Panc1 (cell line): ENCODE data around the gene ENTPD7. TPM values are rescaled to one million over a fixed set of nuclear protein-coding genes. Genes with fewer than 3 reads are reported as not detected.

Source experiments
- ATAC-seq: fragments of 200-7000 bp; cut with Tn5 transposase; 2 replicates; pipeline ENCODE4 v1.9.1; 2020; ENCODE audit warnings: mild to moderate bottlenecking, moderate library complexity
- BruUV-seq: library from RNA; stranded (reverse); fragments of 400-500 nt; replicated peaks from 2 replicates; lab custom pipeline; 2021; lab: Mats Ljungman, UMichigan
- CTCF ChIA-PET: fragments of 300-600 bp; sonication (Branson Sonifier 250); formaldehyde crosslinking; loops from one replicate; lab custom pipeline; 2022; ENCODE audit warnings: antibody characterized with exemption; lab: Charles Lee
- POLR2A ChIA-PET: fragments of 300-600 bp; sonication (Branson Sonifier 250); formaldehyde crosslinking; loops from one replicate; lab custom pipeline; 2022; ENCODE audit warnings: antibody characterized with exemption; lab: Charles Lee
- DNase-seq: peaks from one replicate; pipeline ENCODE4 v3.0.0-alpha.2; 2010; ENCODE audit warnings: low read depth, low spot score
- H3K27ac ChIP-seq: 2 replicates; pipeline ENCODE4 v1.5.1; 2011; ENCODE audit warnings: mild to moderate bottlenecking, low read length, inconsistent platforms
- H3K27me3 ChIP-seq: fragments of 200-500 bp; sonication (Bioruptor generic); 2 replicates; pipeline ENCODE4 v1.6.0; 2014; ENCODE audit warnings: low read length, inconsistent platforms; ENCODE audit not compliant: control insufficient read depth, insufficient read depth
- H3K36me3 ChIP-seq: fragments of 200-500 bp; sonication (Bioruptor generic); 2 replicates; pipeline ENCODE4 v1.5.1; 2014; ENCODE audit warnings: inconsistent platforms, mild to moderate bottlenecking, low read length, moderate library complexity; ENCODE audit not compliant: control insufficient read depth, insufficient read depth
- H3K4me1 ChIP-seq: 2 replicates; pipeline ENCODE4 v1.5.1; 2011; ENCODE audit warnings: inconsistent platforms, mild to moderate bottlenecking, low read length, moderate library complexity; ENCODE audit not compliant: control insufficient read depth, insufficient read depth
- H3K4me3 ChIP-seq, 2 experiments: 2 replicates each; pipeline ENCODE4 v1.5.1; 2011 to 2012; ENCODE audit warnings: low read depth in 2 of 2, low read length in 2 of 2, mild to moderate bottlenecking in 2 of 2, inconsistent platforms in 1 of 2, moderate library complexity in 1 of 2
- H3K9me3 ChIP-seq: fragments of 200-500 bp; sonication (Bioruptor generic); 2 replicates; pipeline ENCODE4 v1.5.1; 2014; ENCODE audit warnings: low read depth, mild to moderate bottlenecking, inconsistent platforms, low read length, moderate library complexity; ENCODE audit not compliant: control insufficient read depth, insufficient read depth
- POLR2AphosphoS5 ChIP-seq: IDR thresholded peaks from 2 replicates; pipeline ENCODE4 v1.6.1; 2012; ENCODE audit warnings: mild to moderate bottlenecking, low read depth, low read length, moderate library complexity
- SIN3A ChIP-seq: IDR thresholded peaks from 2 replicates; pipeline ENCODE4 v1.6.1; 2012; ENCODE audit warnings: low read depth, mild to moderate bottlenecking, low read length, moderate library complexity, borderline replicate concordance; ENCODE audit not compliant: insufficient read depth
- TCF7L2 ChIP-seq: IDR thresholded peaks from 2 replicates; pipeline ENCODE4 v1.6.1; 2011; ENCODE audit warnings: mild to moderate bottlenecking, low read depth, low read length, inconsistent platforms
- in situ Hi-C: cut with HindIII; loops from 2 replicates; pipeline ENCODE4 v1.10.0; 2016; ENCODE audit warnings: low sequenced_read_pairs, low pct_unique_long_range_greater_than_20kb
- intact Hi-C: fragments of 100-400 bp; cut with micrococcal nuclease; formaldehyde crosslinking; loops from one replicate; pipeline ENCODE4 v1.10.0; 2022; ENCODE audit not compliant: unreplicated experiment
- total RNA-seq: library from RNA; stranded (reverse); gene quantifications from one replicate; pipeline ENCODE4 v1.2.1, GENCODE V29; 2021; ENCODE audit not compliant: unreplicated experiment
- TF ChIP-seq, protein P1 (sequence below): fragments of 450-650 bp; IDR thresholded peaks from 2 replicates; pipeline ENCODE4 v1.5.1; 2017; ENCODE audit warnings: mild to moderate bottlenecking
- TF ChIP-seq, protein P2 (sequence below), 2 experiments: IDR thresholded peaks; 2 replicates each; pipeline ENCODE4 v1.6.1; 2011 to 2012; ENCODE audit warnings: low read depth in 2 of 2, control low read depth in 1 of 2, low read length in 1 of 2, mild to moderate bottlenecking in 1 of 2, moderate library complexity in 1 of 2; ENCODE audit not compliant: insufficient read depth in 1 of 2

The ENTPD7 gene
- total RNA-seq, 1 experiment from 2014 or later, result 15.9 TPM

DNA sequence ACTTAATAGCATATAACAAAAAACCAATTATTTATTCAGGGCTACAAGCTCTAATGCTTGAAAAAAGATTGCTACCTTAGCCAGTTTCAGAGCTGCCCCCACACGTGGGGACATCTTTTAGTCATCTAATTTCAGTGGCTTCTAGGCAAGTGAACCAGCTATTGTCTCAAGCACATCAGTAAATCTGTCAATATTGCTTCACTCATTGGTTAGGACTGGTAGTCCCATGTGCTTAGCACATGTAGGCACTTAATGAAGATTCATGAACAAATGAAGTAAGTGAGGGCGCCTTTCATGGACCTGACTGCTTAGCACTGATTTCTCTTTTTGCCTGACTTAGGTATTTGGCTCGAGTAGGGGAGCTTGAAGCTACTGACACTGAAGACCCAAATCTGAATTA is 19.6 kb downstream of the ENTPD7 start:
- TF ChIP-seq TCF7L2, result no peak
- Histone ChIP-seq H3K4me1 (peaks cover 4% of the 10 kb centered on the region; the same call in 1 of the 2 replicates), H3K27me3 (no peaks in the 10 kb centered on the region), H3K9me3 (no peaks in the 10 kb centered on the region), H3K36me3 (peaks cover 3% of the 10 kb centered on the region; the same call in 1 of the 2 replicates), H3K4me3 (no peak overlapping the region), H3K27ac (no peak overlapping the region)
- intact Hi-C loops, result no loop called here
- DNase-seq, result no peak
- in situ Hi-C loops, result no loop called here
- ATAC-seq, result no peak
- ChIA-PET POLR2A (no interaction called here), CTCF (no interaction called here)
- no TSS peak for BruUV-seq

DNA sequence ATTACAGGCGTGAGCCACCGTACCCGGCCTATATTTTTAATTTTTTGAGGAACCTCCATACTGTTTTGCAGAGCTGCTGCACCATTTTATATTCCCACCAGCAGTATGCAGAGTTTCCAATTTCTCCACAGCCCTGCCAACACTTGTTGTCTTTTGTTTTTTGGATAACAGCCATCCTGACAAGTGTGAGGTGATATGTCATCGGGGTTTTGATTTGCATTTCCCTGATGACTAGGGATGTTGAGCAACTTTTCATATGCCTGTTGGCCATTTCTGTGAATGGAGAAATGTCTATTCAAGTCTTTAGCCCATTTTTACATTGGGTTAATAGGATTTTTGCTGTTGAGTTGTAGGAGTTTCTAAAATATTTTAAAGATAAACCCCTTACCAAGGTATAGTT is 22.2 kb downstream of the ENTPD7 start:
- Histone ChIP-seq H3K4me1 (peaks cover 4% of the 10 kb centered on the region; the same call in 1 of the 2 replicates), H3K27ac (no peak overlapping the region), H3K9me3 (no peaks in the 10 kb centered on the region), H3K27me3 (no peaks in the 10 kb centered on the region), H3K36me3 (peaks cover 6% of the 10 kb centered on the region; the same call in 1 of the 2 replicates), H3K4me3 (no peak overlapping the region)
- TF ChIP-seq SIN3A, result no peak
- TF ChIP-seq, protein P1, sequence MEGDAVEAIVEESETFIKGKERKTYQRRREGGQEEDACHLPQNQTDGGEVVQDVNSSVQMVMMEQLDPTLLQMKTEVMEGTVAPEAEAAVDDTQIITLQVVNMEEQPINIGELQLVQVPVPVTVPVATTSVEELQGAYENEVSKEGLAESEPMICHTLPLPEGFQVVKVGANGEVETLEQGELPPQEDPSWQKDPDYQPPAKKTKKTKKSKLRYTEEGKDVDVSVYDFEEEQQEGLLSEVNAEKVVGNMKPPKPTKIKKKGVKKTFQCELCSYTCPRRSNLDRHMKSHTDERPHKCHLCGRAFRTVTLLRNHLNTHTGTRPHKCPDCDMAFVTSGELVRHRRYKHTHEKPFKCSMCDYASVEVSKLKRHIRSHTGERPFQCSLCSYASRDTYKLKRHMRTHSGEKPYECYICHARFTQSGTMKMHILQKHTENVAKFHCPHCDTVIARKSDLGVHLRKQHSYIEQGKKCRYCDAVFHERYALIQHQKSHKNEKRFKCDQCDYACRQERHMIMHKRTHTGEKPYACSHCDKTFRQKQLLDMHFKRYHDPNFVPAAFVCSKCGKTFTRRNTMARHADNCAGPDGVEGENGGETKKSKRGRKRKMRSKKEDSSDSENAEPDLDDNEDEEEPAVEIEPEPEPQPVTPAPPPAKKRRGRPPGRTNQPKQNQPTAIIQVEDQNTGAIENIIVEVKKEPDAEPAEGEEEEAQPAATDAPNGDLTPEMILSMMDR, result no peak
- TF ChIP-seq TCF7L2, result no peak
- ATAC-seq (no peak), DNase-seq (no peak)
- no TSS peak for BruUV-seq
- in situ Hi-C loops (no loop called here), intact Hi-C loops (no loop called here)
- ChIA-PET CTCF (interaction anchor here (0.7 kb wide), 1 partner anchor 61 kb away, joined by 4 read pairs; no protein-coding TSS in a partner anchor), POLR2A (no interaction called here)

DNA sequence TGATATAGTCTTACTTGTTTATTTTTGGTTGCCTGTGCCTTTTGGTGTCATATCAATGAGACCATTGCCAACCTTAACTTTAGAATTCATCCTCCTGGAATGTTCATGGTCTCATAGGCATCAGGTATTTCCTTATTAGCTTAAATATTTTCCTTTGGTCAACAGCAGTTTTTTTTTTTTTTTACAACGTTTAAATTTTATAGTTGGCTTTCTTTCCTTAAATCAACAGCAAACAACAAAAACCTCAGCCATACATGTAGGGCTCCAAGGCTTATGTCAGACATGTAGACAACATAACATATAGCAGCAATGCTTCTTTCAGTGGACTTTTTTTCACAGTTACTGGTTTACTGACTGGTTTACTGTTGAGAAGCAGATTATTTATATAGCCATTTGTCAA is 22.7 kb downstream of the ENTPD7 start:
- no peak overlapping the region for H3K27ac ChIP-seq
- intact Hi-C loops, result no loop called here

More for the DNA sequence above, 22.7 kb downstream of the ENTPD7 start:
- H3K9me3 ChIP-seq, result no peaks in the 10 kb centered on the region
- peaks cover 6% of the 10 kb centered on the region; the same call in 1 of the 2 replicates for H3K36me3 ChIP-seq
- in situ Hi-C loops, result no loop called here
- TF ChIP-seq TCF7L2 (no peak), POLR2AphosphoS5 (no peak), SIN3A (no peak)
- TF ChIP-seq, protein P2, sequence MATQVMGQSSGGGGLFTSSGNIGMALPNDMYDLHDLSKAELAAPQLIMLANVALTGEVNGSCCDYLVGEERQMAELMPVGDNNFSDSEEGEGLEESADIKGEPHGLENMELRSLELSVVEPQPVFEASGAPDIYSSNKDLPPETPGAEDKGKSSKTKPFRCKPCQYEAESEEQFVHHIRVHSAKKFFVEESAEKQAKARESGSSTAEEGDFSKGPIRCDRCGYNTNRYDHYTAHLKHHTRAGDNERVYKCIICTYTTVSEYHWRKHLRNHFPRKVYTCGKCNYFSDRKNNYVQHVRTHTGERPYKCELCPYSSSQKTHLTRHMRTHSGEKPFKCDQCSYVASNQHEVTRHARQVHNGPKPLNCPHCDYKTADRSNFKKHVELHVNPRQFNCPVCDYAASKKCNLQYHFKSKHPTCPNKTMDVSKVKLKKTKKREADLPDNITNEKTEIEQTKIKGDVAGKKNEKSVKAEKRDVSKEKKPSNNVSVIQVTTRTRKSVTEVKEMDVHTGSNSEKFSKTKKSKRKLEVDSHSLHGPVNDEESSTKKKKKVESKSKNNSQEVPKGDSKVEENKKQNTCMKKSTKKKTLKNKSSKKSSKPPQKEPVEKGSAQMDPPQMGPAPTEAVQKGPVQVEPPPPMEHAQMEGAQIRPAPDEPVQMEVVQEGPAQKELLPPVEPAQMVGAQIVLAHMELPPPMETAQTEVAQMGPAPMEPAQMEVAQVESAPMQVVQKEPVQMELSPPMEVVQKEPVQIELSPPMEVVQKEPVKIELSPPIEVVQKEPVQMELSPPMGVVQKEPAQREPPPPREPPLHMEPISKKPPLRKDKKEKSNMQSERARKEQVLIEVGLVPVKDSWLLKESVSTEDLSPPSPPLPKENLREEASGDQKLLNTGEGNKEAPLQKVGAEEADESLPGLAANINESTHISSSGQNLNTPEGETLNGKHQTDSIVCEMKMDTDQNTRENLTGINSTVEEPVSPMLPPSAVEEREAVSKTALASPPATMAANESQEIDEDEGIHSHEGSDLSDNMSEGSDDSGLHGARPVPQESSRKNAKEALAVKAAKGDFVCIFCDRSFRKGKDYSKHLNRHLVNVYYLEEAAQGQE (IDR thresholded peaks at IDR 0.05; ENCODE audit: insufficient read depth in 1 of 2, low read depth in 2 of 2, low read length in 1 of 2), result no peak
- TF ChIP-seq, protein P1, result no peak
- CTCF ChIA-PET, result interaction anchor here (0.7 kb wide), 1 partner anchor 61 kb away, joined by 4 read pairs; no protein-coding TSS in a partner anchor
- H3K4me1 ChIP-seq, result peaks cover 4% of the 10 kb centered on the region; the same call in 1 of the 2 replicates
- DNase-seq (no peak), ATAC-seq (no peak)
- H3K4me3 ChIP-seq, result no peak overlapping the region
- H3K27me3 ChIP-seq, result no peaks in the 10 kb centered on the region
- no TSS peak for BruUV-seq
- POLR2A ChIA-PET, result no interaction called here
